ENCODE measurements around the gene PRODH2.

The PRODH2 gene

GRCh38 chr19:35856546-35857149, 44.0 kb upstream of the PRODH2 start, which contains the start of gene KIRREL2:
Gene KIRREL2, plus strand, starts transcription at chr19:35856911. Its CDS starts 209 bp downstream, at chr19:35857120.
- H2AFZ ChIP-seq (ENCODE audit: low read length): no peak within 1 kb of the TSS
- no peaks in the 10 kb centered on the region for H3K36me3 ChIP-seq (ENCODE audit: insufficient read depth, low read length)
- H3K9me3 ChIP-seq (ENCODE audit: low read length): no peaks in the 10 kb centered on the region
- TF ChIP-seq CTCF (IDR thresholded peaks at IDR 0.05; ENCODE audit: low read length) (no peak), EZH2 (IDR thresholded peaks at IDR 0.05; ENCODE audit: borderline replicate concordance, low read length) (no peak)
- peaks cover 12% of the 10 kb centered on the region for H3K4me1 ChIP-seq (ENCODE audit: insufficient read depth, low read length, severe bottlenecking)
- H3K4me2 ChIP-seq (ENCODE audit: low read length): peak within 1 kb of the TSS; percentile 81
- H3K9ac ChIP-seq (ENCODE audit: low read length): peak within 1 kb of the TSS; percentile 19; the same call in 1 of the 2 replicates
- no peak within 1 kb of the TSS for H3K27ac ChIP-seq (ENCODE audit: low read depth, low read length, poor library complexity, severe bottlenecking)
- no peaks in the 10 kb centered on the region for H3K9me2 ChIP-seq (ENCODE audit: low read depth, low read length)
- peaks cover 6% of the 10 kb centered on the region; the same call in 1 of the 2 replicates for H3K27me3 ChIP-seq (ENCODE audit: insufficient read depth, low read length)
- peak within 1 kb of the TSS; percentile 58 for H3K4me3 ChIP-seq (ENCODE audit: low read depth, low read length, poor library complexity, severe bottlenecking)
- H3F3A ChIP-seq (ENCODE audit: insufficient read depth, low read length): no peaks in the 10 kb centered on the region
- no peaks in the 10 kb centered on the region for H4K20me1 ChIP-seq (ENCODE audit: insufficient read depth, low read length)
- no peaks in the 10 kb centered on the region for H3K79me2 ChIP-seq (ENCODE audit: insufficient read depth, low read length)

GRCh38 chr19:35853038-35853756, 40.6 kb upstream of the PRODH2 start:
- H3F3A ChIP-seq (ENCODE audit: insufficient read depth, low read length): no peaks in the 10 kb centered on the region
- no peaks in the 10 kb centered on the region for H4K20me1 ChIP-seq (ENCODE audit: insufficient read depth, low read length)
- TF ChIP-seq EZH2 (IDR thresholded peaks at IDR 0.05; ENCODE audit: borderline replicate concordance, low read length): no peak
- TF ChIP-seq CTCF (IDR thresholded peaks at IDR 0.05; ENCODE audit: low read length): no peak
- H3K9me3 ChIP-seq (ENCODE audit: low read length): no peaks in the 10 kb centered on the region
- peaks cover 12% of the 10 kb centered on the region for H3K4me1 ChIP-seq (ENCODE audit: insufficient read depth, low read length, severe bottlenecking)
- H3K9ac ChIP-seq (ENCODE audit: low read length): no peak overlapping the region
- H3K36me3 ChIP-seq (ENCODE audit: insufficient read depth, low read length): no peaks in the 10 kb centered on the region
- no peaks in the 10 kb centered on the region for H3K79me2 ChIP-seq (ENCODE audit: insufficient read depth, low read length)
- H3K27me3 ChIP-seq (ENCODE audit: insufficient read depth, low read length): 0 out of 2 replicates have a peak, but pooled peaks cover 9% of the 10 kb centered on the region
- no peak overlapping the region for H2AFZ ChIP-seq (ENCODE audit: low read length)
- no peak overlapping the region for H3K27ac ChIP-seq (ENCODE audit: low read depth, low read length, poor library complexity, severe bottlenecking)
- H3K4me3 ChIP-seq (ENCODE audit: low read depth, low read length, poor library complexity, severe bottlenecking): no peak overlapping the region
- H3K9me2 ChIP-seq (ENCODE audit: low read depth, low read length): no peaks in the 10 kb centered on the region
- H3K4me2 ChIP-seq (ENCODE audit: low read length): no peak overlapping the region

GRCh38 chr19:35852029-35852780, 39.6 kb upstream of the PRODH2 start, which contains the start of gene NPHS1:
Gene NPHS1, minus strand, starts transcription at chr19:35852504. Its CDS starts 667 bp downstream, at chr19:35851837.
- H3K9ac ChIP-seq (ENCODE audit: low read length): no peak within 1 kb of the TSS
- no peaks in the 10 kb centered on the region for H4K20me1 ChIP-seq (ENCODE audit: insufficient read depth, low read length)
- TF ChIP-seq CTCF (IDR thresholded peaks at IDR 0.05; ENCODE audit: low read length) (no peak), EZH2 (IDR thresholded peaks at IDR 0.05; ENCODE audit: borderline replicate concordance, low read length) (no peak)
- H3F3A ChIP-seq (ENCODE audit: insufficient read depth, low read length): no peaks in the 10 kb centered on the region
- no peaks in the 10 kb centered on the region for H3K36me3 ChIP-seq (ENCODE audit: insufficient read depth, low read length)
- peak within 1 kb of the TSS; percentile 2; the same call in 1 of the 2 replicates for H3K4me2 ChIP-seq (ENCODE audit: low read length)
- no peaks in the 10 kb centered on the region for H3K9me2 ChIP-seq (ENCODE audit: low read depth, low read length)
- H3K4me1 ChIP-seq (ENCODE audit: insufficient read depth, low read length, severe bottlenecking): peaks cover 10% of the 10 kb centered on the region
- no peaks in the 10 kb centered on the region for H3K79me2 ChIP-seq (ENCODE audit: insufficient read depth, low read length)
- no peak within 1 kb of the TSS for H3K4me3 ChIP-seq (ENCODE audit: low read depth, low read length, poor library complexity, severe bottlenecking)
- H3K9me3 ChIP-seq (ENCODE audit: low read length): no peaks in the 10 kb centered on the region
- 0 out of 2 replicates have a peak, but pooled peaks cover 13% of the 10 kb centered on the region for H3K27me3 ChIP-seq (ENCODE audit: insufficient read depth, low read length)
- no peak within 1 kb of the TSS for H3K27ac ChIP-seq (ENCODE audit: low read depth, low read length, poor library complexity, severe bottlenecking)
- no peak within 1 kb of the TSS for H2AFZ ChIP-seq (ENCODE audit: low read length)

Data from OCI-LY1 (cell line).